Measurements from ENCODE around the gene MOB3A.

Gene MOB3A

DNA sequence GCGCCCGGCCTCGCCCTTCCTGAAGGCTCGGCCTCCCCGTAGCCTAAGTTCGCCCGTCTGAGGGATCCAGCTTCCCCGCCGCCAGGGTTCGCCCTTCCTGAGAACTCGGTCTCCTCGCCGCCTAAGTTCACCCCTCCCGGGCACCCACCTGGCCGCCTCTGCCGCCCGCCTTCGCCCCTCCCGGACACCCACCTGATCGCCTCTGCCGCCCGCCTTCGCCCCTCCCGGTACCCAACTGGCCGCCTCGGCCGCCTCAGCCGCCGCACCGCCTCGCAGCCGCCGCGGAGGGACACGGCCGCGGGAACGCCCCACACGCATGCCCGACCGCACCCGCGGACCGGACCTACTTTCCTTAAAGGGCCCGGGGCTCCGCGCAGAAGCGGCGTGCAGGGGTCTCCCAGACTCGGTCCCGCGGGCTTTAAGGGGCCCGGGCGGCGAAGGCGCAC lies at the start of gene MOB3A:
MOB3A (minus strand) TSS at position 293 of the 446 bp plus-strand sequence. CDS start 17,766 bp downstream, outside the sequence.
- peaks cover 7% of the 10 kb centered on the region for H3K79me2 ChIP-seq
- peak within 1 kb of the TSS; percentile 17 for H3K9ac ChIP-seq
- peak within 1 kb of the TSS; percentile 91 for H3K4me3 ChIP-seq (ENCODE audit: low read depth, low read length)
- H3K4me2 ChIP-seq (ENCODE audit: low read length), result peak within 1 kb of the TSS; percentile 81
- H3K4me1 ChIP-seq, result no peaks in the 10 kb centered on the region
- TF ChIP-seq CTCF (IDR thresholded peaks at IDR 0.05), result peak; percentile 48
- H3K9me3 ChIP-seq (ENCODE audit: control insufficient read depth, low read length), result no peaks in the 10 kb centered on the region
- H3K27me3 ChIP-seq (ENCODE audit: control insufficient read depth, insufficient read depth, low read length), result no peaks in the 10 kb centered on the region
- H3K27ac ChIP-seq, result peak within 1 kb of the TSS; percentile 85
- H3K36me3 ChIP-seq (ENCODE audit: control insufficient read depth, insufficient read depth, low read length), result no peaks in the 10 kb centered on the region
- H2AFZ ChIP-seq, result peak within 1 kb of the TSS; percentile 87

DNA sequence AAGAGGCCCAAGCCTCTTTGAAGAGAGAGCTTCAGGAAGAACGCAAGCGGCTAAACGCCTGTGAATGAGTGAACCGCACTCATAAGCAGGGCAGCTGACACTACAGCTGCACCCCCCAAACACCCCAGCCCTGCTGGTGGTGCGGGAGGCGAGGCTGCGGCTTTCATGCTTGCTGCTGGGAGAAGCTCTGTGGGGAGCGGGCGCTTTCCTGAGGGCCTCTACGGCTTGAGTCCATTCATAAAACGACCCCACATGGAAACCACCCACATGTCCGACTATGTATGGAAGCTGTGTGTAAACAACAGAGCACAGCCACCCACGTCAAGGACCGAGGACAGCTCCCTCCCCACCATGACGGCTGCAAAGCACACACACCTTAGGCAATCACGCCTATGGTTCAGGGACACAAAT lies 49.7 kb upstream of the MOB3A start:
- no peak overlapping the region for H3K4me2 ChIP-seq (ENCODE audit: low read length)
- no peak overlapping the region for H3K4me3 ChIP-seq (ENCODE audit: low read depth, low read length)
- H3K4me1 ChIP-seq, result peaks cover 12% of the 10 kb centered on the region
- H3K27ac ChIP-seq, result no peak overlapping the region
- H3K36me3 ChIP-seq (ENCODE audit: control insufficient read depth, insufficient read depth, low read length), result no peaks in the 10 kb centered on the region
- TF ChIP-seq CTCF (IDR thresholded peaks at IDR 0.05), result no peak
- H2AFZ ChIP-seq, result no peak overlapping the region
- H3K27me3 ChIP-seq (ENCODE audit: control insufficient read depth, insufficient read depth, low read length), result no peaks in the 10 kb centered on the region
- H3K9me3 ChIP-seq (ENCODE audit: control insufficient read depth, low read length), result no peaks in the 10 kb centered on the region
- peaks cover 84% of the 10 kb centered on the region for H3K79me2 ChIP-seq
- no peak overlapping the region for H3K9ac ChIP-seq

GRCh38 chr19:2144190-2144589 lies 48.1 kb upstream of the MOB3A start:
- no peaks in the 10 kb centered on the region for H3K36me3 ChIP-seq (ENCODE audit: control insufficient read depth, insufficient read depth, low read length)
- H3K4me1 ChIP-seq, result peaks cover 6% of the 10 kb centered on the region
- no peak overlapping the region for H3K27ac ChIP-seq
- H3K4me3 ChIP-seq (ENCODE audit: low read depth, low read length), result no peak overlapping the region
- no peak overlapping the region for H3K9ac ChIP-seq
- peaks cover 84% of the 10 kb centered on the region for H3K79me2 ChIP-seq
- no peak for TF ChIP-seq CTCF (IDR thresholded peaks at IDR 0.05)
- H3K9me3 ChIP-seq (ENCODE audit: control insufficient read depth, low read length), result no peaks in the 10 kb centered on the region
- H3K4me2 ChIP-seq (ENCODE audit: low read length), result no peak overlapping the region
- no peaks in the 10 kb centered on the region for H3K27me3 ChIP-seq (ENCODE audit: control insufficient read depth, insufficient read depth, low read length)
- H2AFZ ChIP-seq, result no peak overlapping the region

- no peak for TF ChIP-seq CTCF (IDR thresholded peaks at IDR 0.05)
- no peak overlapping the region for H3K9ac ChIP-seq
- H3K4me2 ChIP-seq (ENCODE audit: low read length), result no peak overlapping the region
- H2AFZ ChIP-seq, result no peak overlapping the region
- no peaks in the 10 kb centered on the region for H3K36me3 ChIP-seq (ENCODE audit: control insufficient read depth, insufficient read depth, low read length)
- peaks cover 84% of the 10 kb centered on the region for H3K79me2 ChIP-seq
- peaks cover 6% of the 10 kb centered on the region for H3K4me1 ChIP-seq
- H3K27ac ChIP-seq, result no peak overlapping the region
- H3K27me3 ChIP-seq (ENCODE audit: control insufficient read depth, insufficient read depth, low read length), result no peaks in the 10 kb centered on the region
- no peak overlapping the region for H3K4me3 ChIP-seq (ENCODE audit: low read depth, low read length)
- H3K9me3 ChIP-seq (ENCODE audit: control insufficient read depth, low read length), result no peaks in the 10 kb centered on the region
Measured at GRCh38 chr19:2142173-2142829, 46.2 kb upstream of the MOB3A start.

DNA sequence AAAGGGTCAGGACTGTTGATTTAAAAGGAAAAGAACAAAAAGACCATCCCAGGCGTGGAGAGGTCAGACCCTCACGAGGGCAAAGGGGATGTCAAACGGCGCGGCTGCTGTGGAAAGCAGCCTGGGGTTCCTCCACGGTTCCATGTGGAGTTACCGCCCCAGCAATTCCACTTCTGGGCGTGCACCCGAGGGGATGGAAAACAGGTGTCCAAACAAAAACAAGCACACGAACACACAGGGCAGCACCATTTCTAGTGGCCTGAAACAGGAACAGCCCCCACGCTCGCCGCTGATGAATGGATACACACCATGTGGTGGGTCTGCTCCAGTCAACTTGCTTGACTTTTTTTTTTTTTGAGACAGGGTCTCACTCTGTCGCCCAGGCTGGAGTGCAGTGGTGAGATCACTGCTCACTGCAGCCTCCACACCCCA lies 44.0 kb upstream of the MOB3A start:
- Histone ChIP-seq H3K9ac (no peak overlapping the region), H3K4me1 (no peaks in the 10 kb centered on the region), H3K4me2 (ENCODE audit: low read length) (no peak overlapping the region), H3K9me3 (ENCODE audit: control insufficient read depth, low read length) (no peaks in the 10 kb centered on the region), H3K79me2 (peaks cover 86% of the 10 kb centered on the region), H3K36me3 (ENCODE audit: control insufficient read depth, insufficient read depth, low read length) (no peaks in the 10 kb centered on the region), H2AFZ (no peak overlapping the region), H3K27ac (no peak overlapping the region), H3K27me3 (ENCODE audit: control insufficient read depth, insufficient read depth, low read length) (no peaks in the 10 kb centered on the region), H3K4me3 (ENCODE audit: low read depth, low read length) (no peak overlapping the region)
- no peak for TF ChIP-seq CTCF (IDR thresholded peaks at IDR 0.05)

All from parathyroid adenoma (tissue), 2 donors.